KOPT-K1 (cell line): ENCODE measurements around the gene ZSCAN30.
"Not testable (repeated sequence)": the region's sequence is repeated elsewhere in the genome, so short reads cannot be mapped to it uniquely, and the experiment has no call there.

Experiments
- H3K27ac ChIP-seq: fragments of 200-600 bp; sonication (generic); 2 replicates; pipeline ENCODE4 v1.5.1; 2016; ENCODE audit warnings: antibody characterized with exemption, mild to moderate bottlenecking, low read depth, low read length; ENCODE audit not compliant: poor library complexity, severe bottlenecking
- H3K36me3 ChIP-seq: fragments of 200-600 bp; sonication (generic); 2 replicates; pipeline ENCODE4 v1.5.1; 2017; ENCODE audit warnings: antibody characterized with exemption, mild to moderate bottlenecking, low read length, moderate library complexity; ENCODE audit not compliant: insufficient read depth
- H3K9me3 ChIP-seq: fragments of 200-600 bp; sonication (generic); 2 replicates; pipeline ENCODE4 v1.5.1; 2017; ENCODE audit warnings: antibody characterized with exemption, low read length, mild to moderate bottlenecking; ENCODE audit not compliant: insufficient read depth, poor library complexity, severe bottlenecking

Gene ZSCAN30

GRCh38 chr18:35223797-35224196, 66.2 kb downstream of the ZSCAN30 start:
- Histone ChIP-seq H3K36me3 (no peaks in the 10 kb centered on the region), H3K27ac (no peak overlapping the region), H3K9me3 (no peaks in the 10 kb centered on the region)

DNA sequence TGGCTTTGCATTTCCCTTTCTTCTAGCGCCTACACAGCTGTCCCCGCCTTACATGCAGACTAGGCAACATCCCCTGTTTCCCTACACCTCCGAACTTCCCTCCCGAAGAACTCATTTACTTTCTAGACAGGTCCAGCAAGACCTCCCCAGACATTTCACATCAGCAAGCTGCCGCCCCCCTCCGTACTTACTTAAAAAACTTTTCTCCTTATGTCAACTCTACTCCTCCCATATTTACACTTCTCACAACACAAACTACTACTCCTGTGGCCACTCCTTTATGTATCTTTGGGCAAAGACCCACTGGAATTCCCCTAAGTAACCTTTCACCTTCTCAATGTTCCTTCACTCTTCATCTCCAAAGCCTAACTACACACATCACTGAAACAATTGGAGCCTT, 69.6 kb downstream of the ZSCAN30 start:
- Histone ChIP-seq H3K9me3 (no peaks in the 10 kb centered on the region), H3K27ac (no peak overlapping the region), H3K36me3 (no peaks in the 10 kb centered on the region)

DNA sequence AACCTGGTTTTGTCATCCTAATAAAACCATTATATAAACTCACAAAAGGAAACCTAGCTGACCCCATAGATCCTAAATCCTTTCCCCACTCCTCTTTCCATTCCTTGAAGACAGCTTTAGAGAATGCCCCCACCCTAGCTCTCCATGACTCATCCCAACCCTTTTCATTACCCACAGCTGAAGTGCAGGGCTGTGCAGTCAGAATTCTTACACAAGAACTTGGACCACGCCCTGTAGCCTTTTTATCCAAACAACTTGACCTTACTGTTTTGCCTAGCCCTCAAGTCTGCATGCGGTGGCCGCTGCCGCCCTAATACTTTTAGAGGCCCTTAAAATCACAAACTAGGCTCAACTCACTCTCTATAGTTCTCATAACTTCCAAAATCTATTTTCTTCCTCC, 70.7 kb downstream of the ZSCAN30 start:
- not testable (repeated sequence) for H3K36me3 ChIP-seq, H3K27ac ChIP-seq, H3K9me3 ChIP-seq

DNA sequence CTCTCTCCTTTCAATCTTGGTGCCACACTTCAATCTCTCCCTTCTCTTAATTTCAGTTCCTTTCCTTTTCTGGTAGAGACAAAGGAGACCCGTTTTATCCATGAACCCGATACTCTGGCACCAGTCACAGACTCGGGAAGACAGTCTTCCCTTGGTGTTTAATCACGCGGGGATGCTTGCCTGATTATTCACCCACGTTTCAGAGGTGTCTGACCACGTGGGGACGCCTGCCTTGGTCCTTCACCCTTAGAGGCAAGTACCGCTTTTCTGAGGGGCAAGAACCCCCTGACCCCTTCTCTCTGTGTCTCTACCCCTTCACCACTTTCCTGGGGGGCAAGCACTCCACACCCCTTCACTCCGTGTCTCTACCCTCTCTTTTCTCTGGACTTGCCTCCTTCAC, 73.4 kb downstream of the ZSCAN30 start:
- H3K36me3 ChIP-seq, H3K27ac ChIP-seq, H3K9me3 ChIP-seq: not testable (repeated sequence)

DNA sequence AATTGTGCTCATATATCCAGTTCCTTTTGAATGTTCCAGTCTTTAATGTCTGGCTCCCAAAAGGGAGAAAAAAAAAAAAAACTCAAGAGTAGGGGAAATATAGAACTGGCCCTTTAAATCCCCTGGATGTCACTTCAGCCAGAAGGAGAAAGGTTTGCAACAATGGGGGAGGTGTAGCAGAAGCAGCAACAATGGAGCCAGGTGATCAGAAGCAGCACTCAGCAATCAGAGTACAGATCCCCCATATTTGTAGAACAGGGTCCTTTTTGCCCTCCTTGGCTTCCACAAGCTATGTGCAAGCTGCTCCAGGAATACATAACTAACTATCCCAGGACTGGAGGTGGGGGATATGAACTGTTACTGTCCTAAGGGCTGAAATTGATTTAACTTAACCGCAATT, 75.0 kb downstream of the ZSCAN30 start:
- no peak overlapping the region for H3K27ac ChIP-seq
- H3K36me3 ChIP-seq, result no peaks in the 10 kb centered on the region
- no peaks in the 10 kb centered on the region for H3K9me3 ChIP-seq

- H3K9me3 ChIP-seq, H3K27ac ChIP-seq, H3K36me3 ChIP-seq: not testable (repeated sequence)
These were observed 84.1 kb downstream of the ZSCAN30 start for GRCh38 chr18:35205746-35206458.

- Histone ChIP-seq H3K27ac (no peak overlapping the region), H3K9me3 (no peaks in the 10 kb centered on the region), H3K36me3 (no peaks in the 10 kb centered on the region)
These were observed 84.8 kb downstream of the ZSCAN30 start for GRCh38 chr18:35205199-35205712.

- Histone ChIP-seq H3K9me3 (no peaks in the 10 kb centered on the region), H3K27ac (no peak overlapping the region), H3K36me3 (no peaks in the 10 kb centered on the region)
These were observed 87.0 kb downstream of the ZSCAN30 start for GRCh38 chr18:35203067-35203466.

DNA sequence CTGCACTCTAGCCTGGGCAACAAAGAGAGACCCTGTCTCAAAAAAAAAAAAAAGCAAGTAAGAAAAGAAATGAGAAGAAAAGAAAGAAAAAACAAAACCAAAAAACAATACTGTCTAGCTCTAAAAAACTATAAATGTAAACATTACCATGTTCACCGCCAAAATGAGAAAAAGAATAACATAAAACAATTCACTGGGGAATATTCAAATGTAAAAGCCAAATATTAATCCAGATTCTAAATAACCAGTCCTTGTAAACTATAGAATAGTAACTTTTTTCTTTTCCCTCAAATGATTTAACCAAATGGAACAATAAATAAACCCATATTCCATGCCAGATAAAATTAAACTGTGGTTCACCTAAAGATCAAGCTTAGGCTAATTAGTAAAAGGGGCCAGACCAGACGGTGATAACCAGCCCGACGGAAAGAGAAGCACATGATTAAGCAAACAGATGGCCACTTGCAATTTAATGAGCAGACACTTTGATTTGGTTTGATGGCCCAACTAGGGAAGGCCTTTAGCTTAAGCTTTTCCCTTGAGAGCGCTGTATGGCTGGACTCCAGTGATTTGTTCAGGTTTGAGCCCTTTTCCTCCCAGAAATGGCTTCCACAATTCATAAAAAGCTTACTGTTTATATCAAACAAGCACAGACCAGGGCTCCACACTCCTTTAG, 88.6 kb downstream of the ZSCAN30 start:
- Histone ChIP-seq H3K36me3 (no peaks in the 10 kb centered on the region), H3K27ac (no peak overlapping the region), H3K9me3 (no peaks in the 10 kb centered on the region)
